Measurements from ENCODE around the gene PARD3B. TPM values are rescaled to one million over a fixed set of nuclear protein-coding genes. Genes with fewer than 3 reads are reported as not detected.

PARD3B gene
- total and polyA plus RNA-seq, 2 of the 8 experiments (the other 6 are each of a cell fraction or from before 2014, with no cell fraction given), result 1.2 to 5.7 TPM

DNA sequence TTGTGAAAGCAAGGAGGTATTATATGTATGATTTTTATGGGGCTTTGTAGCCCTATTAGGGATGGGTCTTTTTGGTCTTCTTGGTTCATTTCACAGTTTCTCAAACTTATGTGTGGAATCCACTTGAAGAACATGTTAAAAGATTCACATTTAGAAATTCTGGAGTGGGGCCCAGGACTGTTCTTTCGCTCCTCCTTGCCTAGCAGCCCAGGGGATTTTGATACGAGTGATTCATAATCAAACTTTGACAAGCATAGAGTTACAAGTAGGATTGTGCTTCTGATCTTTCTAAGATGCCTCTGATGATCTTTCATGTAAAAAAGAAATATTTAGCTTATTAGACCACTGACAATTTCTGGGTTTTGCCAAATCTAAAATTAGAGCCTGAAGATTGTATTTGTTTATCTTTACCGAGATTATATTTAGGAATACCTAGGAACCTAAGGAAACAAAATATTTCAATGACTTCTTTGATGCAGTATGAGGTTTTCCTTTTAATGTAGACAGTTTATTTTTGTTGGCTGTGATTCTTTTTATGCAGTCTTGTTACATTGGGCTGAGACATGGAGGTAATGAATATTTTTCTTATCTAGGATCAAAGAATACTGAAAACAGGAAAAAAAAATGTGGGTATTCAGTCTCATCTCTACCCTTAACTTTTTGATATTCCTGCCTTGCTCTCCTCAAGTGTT is 324.0 kb downstream of the PARD3B start (continued):
- TF ChIP-seq JUN (IDR thresholded peaks at IDR 0.05; ENCODE audit: low read depth, low read length) (no peak), NANOG (IDR thresholded peaks at IDR 0.05; ENCODE audit: insufficient read depth, low read depth, low read length, poor library complexity, severe bottlenecking) (no peak)

All from H1 (cell line).